H1 (cell line): ENCODE measurements around the gene SLC24A3. TPM values are rescaled to one million over a fixed set of nuclear protein-coding genes. Genes with fewer than 3 reads are reported as not detected.

Source experiments
- CREB1 ChIP-seq: IDR thresholded peaks from 2 replicates; pipeline ENCODE4 v1.6.1; 2012; ENCODE audit warnings: inconsistent platforms
- JUN ChIP-seq: IDR thresholded peaks from 2 replicates; pipeline ENCODE4 v1.6.1; 2011; ENCODE audit warnings: low read depth, mild to moderate bottlenecking, improper control_type of control experiment, low read length
- KDM4A ChIP-seq: IDR thresholded peaks from one replicate; pipeline ENCODE4 v1.7.1; 2012; ENCODE audit warnings: low read depth, mild to moderate bottlenecking, moderate library complexity, low read length, inconsistent platforms; ENCODE audit not compliant: severe bottlenecking
- POLR2AphosphoS5 ChIP-seq: IDR thresholded peaks from 2 replicates; pipeline ENCODE4 v1.6.1; 2011; ENCODE audit warnings: low read depth, low read length
- RXRA ChIP-seq: IDR thresholded peaks from 2 replicates; pipeline ENCODE4 v1.6.1; 2011; ENCODE audit warnings: low read depth, mild to moderate bottlenecking, low read length, moderate library complexity; ENCODE audit not compliant: insufficient read depth
- SIRT6 ChIP-seq: IDR thresholded peaks from one replicate; pipeline ENCODE4 v1.7.1; 2012; ENCODE audit warnings: low read length, inconsistent platforms
- TAF7 ChIP-seq: optimal IDR thresholded peaks from 2 replicates; pipeline ENCODE3; 2011; ENCODE audit warnings: low read depth, mild to moderate bottlenecking, inconsistent platforms, low read length, moderate library complexity, borderline replicate concordance
- TBP ChIP-seq: IDR thresholded peaks from 2 replicates; pipeline ENCODE4 v1.6.1; 2011; ENCODE audit warnings: low read depth, low read length, improper control_type of control experiment
- polyA plus RNA-seq, 7 experiments: library from polyadenylated mRNA; depleted of rRNA in 3 of 7; stranded (reverse) in 5 of 7; unstranded in 2 of 7; fragments of >200 nt in 5 of 7; fragments of 200-250 nt in 2 of 7; gene quantifications; 1 replicate in 5 of 7; 2 replicates in 1 of 7; 4 replicates in 1 of 7; pipeline versions ENCODE4 v1.2.1 to v1.2.3, GENCODE V29; 2011 to 2013; ENCODE audit warnings: missing spikeins in 2 of 7, mixed read lengths in 2 of 7
- total RNA-seq: library from RNA; stranded (reverse); fragmentation: NEBNext Ultra II Directional; extraction: Animal tissue kit (Norgen Biotek cat#: 25700); gene quantifications from 2 replicates; pipeline ENCODE4 v1.2.1, GENCODE V29; 2021
- TF ChIP-seq, protein P1 (sequence below): fragments of 300-600 bp; sonication (generic); IDR thresholded peaks from 2 replicates; pipeline ENCODE4 v1.7.1; 2012; ENCODE audit warnings: low read length, moderate library complexity, mild to moderate bottlenecking, inconsistent platforms; ENCODE audit not compliant: insufficient replicate concordance
- TF ChIP-seq, protein P2 (sequence below), 3 experiments: IDR thresholded peaks; 1 replicate in 2 of 3; 2 replicates in 1 of 3; pipeline versions ENCODE4 v1.5.1 to v1.6.1; 2011; ENCODE audit warnings: low read length in 3 of 3, mild to moderate bottlenecking in 3 of 3, inconsistent platforms in 2 of 3, low read depth in 1 of 3, moderate library complexity in 1 of 3; ENCODE audit not compliant: insufficient read depth in 1 of 3; ENCODE audit errors: control extremely low read depth in 1 of 3

Gene SLC24A3
- total and polyA plus RNA-seq, 2 of the 8 experiments (the other 6 are each of a cell fraction or from before 2014, with no cell fraction given), result 4.5 to 6.3 TPM

DNA sequence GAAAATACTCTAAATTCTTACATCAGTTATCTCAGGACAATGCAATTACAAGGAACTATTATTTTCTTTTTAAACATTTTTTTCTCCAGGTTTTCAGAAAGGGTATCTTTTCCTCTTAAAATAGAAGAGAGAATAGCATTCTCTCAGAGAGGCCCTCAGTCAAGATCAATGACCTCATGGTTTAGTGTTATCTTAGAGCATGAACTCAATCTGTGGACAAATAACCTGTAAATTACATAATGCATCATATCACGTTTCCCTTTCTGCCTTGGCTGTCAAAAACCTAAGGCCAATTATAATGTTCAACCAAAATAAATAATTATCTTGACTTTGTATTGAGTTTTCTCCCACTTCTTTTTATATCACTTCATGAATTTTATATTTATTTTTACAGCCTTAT, 202.2 kb downstream of the SLC24A3 start (continued):
- TF ChIP-seq, protein P1, sequence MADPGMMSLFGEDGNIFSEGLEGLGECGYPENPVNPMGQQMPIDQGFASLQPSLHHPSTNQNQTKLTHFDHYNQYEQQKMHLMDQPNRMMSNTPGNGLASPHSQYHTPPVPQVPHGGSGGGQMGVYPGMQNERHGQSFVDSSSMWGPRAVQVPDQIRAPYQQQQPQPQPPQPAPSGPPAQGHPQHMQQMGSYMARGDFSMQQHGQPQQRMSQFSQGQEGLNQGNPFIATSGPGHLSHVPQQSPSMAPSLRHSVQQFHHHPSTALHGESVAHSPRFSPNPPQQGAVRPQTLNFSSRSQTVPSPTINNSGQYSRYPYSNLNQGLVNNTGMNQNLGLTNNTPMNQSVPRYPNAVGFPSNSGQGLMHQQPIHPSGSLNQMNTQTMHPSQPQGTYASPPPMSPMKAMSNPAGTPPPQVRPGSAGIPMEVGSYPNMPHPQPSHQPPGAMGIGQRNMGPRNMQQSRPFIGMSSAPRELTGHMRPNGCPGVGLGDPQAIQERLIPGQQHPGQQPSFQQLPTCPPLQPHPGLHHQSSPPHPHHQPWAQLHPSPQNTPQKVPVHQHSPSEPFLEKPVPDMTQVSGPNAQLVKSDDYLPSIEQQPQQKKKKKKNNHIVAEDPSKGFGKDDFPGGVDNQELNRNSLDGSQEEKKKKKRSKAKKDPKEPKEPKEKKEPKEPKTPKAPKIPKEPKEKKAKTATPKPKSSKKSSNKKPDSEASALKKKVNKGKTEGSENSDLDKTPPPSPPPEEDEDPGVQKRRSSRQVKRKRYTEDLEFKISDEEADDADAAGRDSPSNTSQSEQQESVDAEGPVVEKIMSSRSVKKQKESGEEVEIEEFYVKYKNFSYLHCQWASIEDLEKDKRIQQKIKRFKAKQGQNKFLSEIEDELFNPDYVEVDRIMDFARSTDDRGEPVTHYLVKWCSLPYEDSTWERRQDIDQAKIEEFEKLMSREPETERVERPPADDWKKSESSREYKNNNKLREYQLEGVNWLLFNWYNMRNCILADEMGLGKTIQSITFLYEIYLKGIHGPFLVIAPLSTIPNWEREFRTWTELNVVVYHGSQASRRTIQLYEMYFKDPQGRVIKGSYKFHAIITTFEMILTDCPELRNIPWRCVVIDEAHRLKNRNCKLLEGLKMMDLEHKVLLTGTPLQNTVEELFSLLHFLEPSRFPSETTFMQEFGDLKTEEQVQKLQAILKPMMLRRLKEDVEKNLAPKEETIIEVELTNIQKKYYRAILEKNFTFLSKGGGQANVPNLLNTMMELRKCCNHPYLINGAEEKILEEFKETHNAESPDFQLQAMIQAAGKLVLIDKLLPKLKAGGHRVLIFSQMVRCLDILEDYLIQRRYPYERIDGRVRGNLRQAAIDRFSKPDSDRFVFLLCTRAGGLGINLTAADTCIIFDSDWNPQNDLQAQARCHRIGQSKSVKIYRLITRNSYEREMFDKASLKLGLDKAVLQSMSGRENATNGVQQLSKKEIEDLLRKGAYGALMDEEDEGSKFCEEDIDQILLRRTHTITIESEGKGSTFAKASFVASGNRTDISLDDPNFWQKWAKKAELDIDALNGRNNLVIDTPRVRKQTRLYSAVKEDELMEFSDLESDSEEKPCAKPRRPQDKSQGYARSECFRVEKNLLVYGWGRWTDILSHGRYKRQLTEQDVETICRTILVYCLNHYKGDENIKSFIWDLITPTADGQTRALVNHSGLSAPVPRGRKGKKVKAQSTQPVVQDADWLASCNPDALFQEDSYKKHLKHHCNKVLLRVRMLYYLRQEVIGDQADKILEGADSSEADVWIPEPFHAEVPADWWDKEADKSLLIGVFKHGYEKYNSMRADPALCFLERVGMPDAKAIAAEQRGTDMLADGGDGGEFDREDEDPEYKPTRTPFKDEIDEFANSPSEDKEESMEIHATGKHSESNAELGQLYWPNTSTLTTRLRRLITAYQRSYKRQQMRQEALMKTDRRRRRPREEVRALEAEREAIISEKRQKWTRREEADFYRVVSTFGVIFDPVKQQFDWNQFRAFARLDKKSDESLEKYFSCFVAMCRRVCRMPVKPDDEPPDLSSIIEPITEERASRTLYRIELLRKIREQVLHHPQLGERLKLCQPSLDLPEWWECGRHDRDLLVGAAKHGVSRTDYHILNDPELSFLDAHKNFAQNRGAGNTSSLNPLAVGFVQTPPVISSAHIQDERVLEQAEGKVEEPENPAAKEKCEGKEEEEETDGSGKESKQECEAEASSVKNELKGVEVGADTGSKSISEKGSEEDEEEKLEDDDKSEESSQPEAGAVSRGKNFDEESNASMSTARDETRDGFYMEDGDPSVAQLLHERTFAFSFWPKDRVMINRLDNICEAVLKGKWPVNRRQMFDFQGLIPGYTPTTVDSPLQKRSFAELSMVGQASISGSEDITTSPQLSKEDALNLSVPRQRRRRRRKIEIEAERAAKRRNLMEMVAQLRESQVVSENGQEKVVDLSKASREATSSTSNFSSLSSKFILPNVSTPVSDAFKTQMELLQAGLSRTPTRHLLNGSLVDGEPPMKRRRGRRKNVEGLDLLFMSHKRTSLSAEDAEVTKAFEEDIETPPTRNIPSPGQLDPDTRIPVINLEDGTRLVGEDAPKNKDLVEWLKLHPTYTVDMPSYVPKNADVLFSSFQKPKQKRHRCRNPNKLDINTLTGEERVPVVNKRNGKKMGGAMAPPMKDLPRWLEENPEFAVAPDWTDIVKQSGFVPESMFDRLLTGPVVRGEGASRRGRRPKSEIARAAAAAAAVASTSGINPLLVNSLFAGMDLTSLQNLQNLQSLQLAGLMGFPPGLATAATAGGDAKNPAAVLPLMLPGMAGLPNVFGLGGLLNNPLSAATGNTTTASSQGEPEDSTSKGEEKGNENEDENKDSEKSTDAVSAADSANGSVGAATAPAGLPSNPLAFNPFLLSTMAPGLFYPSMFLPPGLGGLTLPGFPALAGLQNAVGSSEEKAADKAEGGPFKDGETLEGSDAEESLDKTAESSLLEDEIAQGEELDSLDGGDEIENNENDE, result no peak
- TF ChIP-seq TBP (no peak), SIRT6 (no peak), CREB1 (no peak), KDM4A (no peak), RXRA (no peak), JUN (no peak), POLR2AphosphoS5 (no peak), TAF7 (no peak)
- TF ChIP-seq, protein P2, sequence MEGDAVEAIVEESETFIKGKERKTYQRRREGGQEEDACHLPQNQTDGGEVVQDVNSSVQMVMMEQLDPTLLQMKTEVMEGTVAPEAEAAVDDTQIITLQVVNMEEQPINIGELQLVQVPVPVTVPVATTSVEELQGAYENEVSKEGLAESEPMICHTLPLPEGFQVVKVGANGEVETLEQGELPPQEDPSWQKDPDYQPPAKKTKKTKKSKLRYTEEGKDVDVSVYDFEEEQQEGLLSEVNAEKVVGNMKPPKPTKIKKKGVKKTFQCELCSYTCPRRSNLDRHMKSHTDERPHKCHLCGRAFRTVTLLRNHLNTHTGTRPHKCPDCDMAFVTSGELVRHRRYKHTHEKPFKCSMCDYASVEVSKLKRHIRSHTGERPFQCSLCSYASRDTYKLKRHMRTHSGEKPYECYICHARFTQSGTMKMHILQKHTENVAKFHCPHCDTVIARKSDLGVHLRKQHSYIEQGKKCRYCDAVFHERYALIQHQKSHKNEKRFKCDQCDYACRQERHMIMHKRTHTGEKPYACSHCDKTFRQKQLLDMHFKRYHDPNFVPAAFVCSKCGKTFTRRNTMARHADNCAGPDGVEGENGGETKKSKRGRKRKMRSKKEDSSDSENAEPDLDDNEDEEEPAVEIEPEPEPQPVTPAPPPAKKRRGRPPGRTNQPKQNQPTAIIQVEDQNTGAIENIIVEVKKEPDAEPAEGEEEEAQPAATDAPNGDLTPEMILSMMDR (IDR thresholded peaks at IDR 0.05; ENCODE audit: control extremely low read depth in 1 of 3, insufficient read depth in 1 of 3, low read depth in 1 of 3, low read length in 3 of 3), result no peak
